ENCODE data around the gene ANGPT4.

The ANGPT4 gene

DNA sequence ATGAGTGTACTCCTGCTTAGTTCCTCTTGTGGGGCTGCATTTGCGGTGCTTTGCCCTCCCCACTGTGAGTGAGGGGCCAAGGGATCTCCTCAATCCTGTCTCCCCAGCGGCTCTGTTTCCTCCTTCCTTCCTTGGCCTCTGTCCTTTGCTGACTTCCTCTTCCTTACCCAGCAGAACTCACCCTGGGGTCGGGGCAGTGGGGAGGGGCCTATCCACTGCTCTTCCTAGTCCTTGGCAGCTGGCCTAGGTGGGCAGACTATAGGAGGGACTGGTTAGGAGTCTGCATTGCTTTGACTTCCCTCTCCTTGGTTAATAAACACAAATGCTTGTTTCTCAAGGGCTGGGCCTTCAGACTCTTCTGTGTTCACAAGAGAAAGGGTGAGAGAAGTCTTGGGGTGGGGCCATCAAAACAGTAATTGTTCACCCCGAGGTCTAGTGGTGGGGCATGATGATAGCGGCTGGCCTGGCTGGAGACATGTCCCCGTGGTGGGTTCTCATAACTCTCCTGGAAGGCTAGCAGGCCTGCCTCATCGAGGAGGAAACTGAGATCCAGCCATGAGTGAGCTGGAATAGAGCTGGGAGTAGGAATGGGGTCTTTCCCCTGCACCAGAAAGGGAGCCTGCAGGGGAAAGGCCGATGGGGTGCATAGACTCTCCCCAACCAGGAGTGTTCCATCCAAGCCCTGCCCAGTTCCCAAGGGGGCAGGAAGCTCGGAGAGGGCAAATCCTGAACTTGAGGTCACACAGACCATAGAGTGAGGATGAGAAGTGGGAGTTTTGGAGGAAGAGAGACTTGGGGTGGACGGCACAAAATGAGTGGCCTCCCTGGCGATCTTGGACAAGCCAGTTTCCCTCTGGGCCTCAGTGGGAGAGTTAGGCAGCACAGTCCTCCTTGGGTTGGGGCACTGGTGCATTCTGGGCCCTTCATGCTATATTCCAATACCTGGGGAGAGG, 69.9 kb downstream of the ANGPT4 start:
- Histone ChIP-seq H3K9ac (ENCODE audit: low read length) (peak overlapping the region; percentile 27; the same call in 1 of the 2 replicates), H3K79me2 (ENCODE audit: insufficient read depth, low read length) (no peaks in the 10 kb centered on the region), H3K36me3 (ENCODE audit: insufficient read depth, low read length) (no peaks in the 10 kb centered on the region), H3K27me3 (ENCODE audit: insufficient read depth, low read length) (no peaks in the 10 kb centered on the region), H2AFZ (ENCODE audit: low read length) (no peak overlapping the region), H3K9me3 (ENCODE audit: low read length) (no peaks in the 10 kb centered on the region), H3F3A (ENCODE audit: insufficient read depth, low read length) (no peaks in the 10 kb centered on the region), H3K27ac (ENCODE audit: low read depth, low read length, poor library complexity, severe bottlenecking) (peak overlapping the region; percentile 66), H3K9me2 (ENCODE audit: low read depth, low read length) (no peaks in the 10 kb centered on the region), H3K4me1 (ENCODE audit: insufficient read depth, low read length, severe bottlenecking) (peaks cover 46% of the 10 kb centered on the region), H4K20me1 (ENCODE audit: insufficient read depth, low read length) (no peaks in the 10 kb centered on the region), H3K4me3 (ENCODE audit: low read depth, low read length, poor library complexity, severe bottlenecking) (peak overlapping the region; percentile 53), H3K4me2 (ENCODE audit: low read length) (peak overlapping the region; percentile 62)
- TF ChIP-seq CTCF (IDR thresholded peaks at IDR 0.05; ENCODE audit: low read length) (no peak), EZH2 (IDR thresholded peaks at IDR 0.05; ENCODE audit: borderline replicate concordance, low read length) (no peak)

GRCh38 chr20:845226-845868, 70.8 kb downstream of the ANGPT4 start:
- Histone ChIP-seq H3K27ac (ENCODE audit: low read depth, low read length, poor library complexity, severe bottlenecking) (peak overlapping the region; percentile 66), H3K27me3 (ENCODE audit: insufficient read depth, low read length) (no peaks in the 10 kb centered on the region), H4K20me1 (ENCODE audit: insufficient read depth, low read length) (no peaks in the 10 kb centered on the region), H3K4me1 (ENCODE audit: insufficient read depth, low read length, severe bottlenecking) (peaks cover 54% of the 10 kb centered on the region), H3K9me2 (ENCODE audit: low read depth, low read length) (no peaks in the 10 kb centered on the region), H3K4me3 (ENCODE audit: low read depth, low read length, poor library complexity, severe bottlenecking) (peak overlapping the region; percentile 53), H3K9ac (ENCODE audit: low read length) (no peak overlapping the region; the same call in 1 of the 2 replicates), H3K9me3 (ENCODE audit: low read length) (no peaks in the 10 kb centered on the region), H3K36me3 (ENCODE audit: insufficient read depth, low read length) (no peaks in the 10 kb centered on the region), H3K4me2 (ENCODE audit: low read length) (peak overlapping the region; percentile 62), H3F3A (ENCODE audit: insufficient read depth, low read length) (no peaks in the 10 kb centered on the region), H2AFZ (ENCODE audit: low read length) (no peak overlapping the region), H3K79me2 (ENCODE audit: insufficient read depth, low read length) (no peaks in the 10 kb centered on the region)
- no peak for TF ChIP-seq EZH2 (IDR thresholded peaks at IDR 0.05; ENCODE audit: borderline replicate concordance, low read length)

DNA sequence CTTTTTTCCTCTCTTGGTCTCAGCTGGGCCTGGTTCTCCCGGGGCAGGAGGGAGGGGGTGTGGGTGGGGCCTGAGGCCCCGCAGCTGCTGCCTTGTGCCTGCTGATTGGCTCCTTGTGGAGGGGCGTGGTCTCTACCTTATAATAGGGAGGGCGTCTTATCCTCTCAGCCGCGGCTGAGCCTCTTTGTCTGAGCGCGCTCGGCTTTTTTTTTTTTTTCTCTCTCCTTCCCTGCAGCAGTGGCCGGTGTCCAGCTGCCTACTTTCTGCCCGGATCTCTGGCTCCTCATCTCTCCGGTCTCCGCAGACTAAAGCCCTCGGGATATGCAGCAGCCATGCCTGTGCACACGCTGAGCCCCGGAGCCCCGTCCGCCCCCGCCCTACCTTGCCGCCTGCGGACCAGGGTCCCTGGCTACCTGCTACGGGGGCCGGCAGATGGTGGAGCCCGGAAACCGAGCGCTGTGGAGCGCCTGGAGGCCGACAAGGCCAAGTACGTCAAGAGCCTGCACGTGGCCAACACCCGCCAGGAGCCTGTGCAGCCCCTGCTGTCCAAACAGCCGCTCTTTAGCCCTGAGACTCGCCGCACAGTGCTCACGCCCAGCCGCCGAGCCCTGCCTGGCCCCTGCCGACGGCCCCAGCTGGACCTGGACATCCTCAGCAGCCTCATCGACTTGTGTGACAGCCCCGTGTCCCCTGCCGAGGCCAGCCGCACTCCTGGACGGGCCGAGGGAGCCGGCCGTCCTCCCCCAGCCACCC, 71.5 kb downstream of the ANGPT4 start:
- Histone ChIP-seq H3K27ac (ENCODE audit: low read depth, low read length, poor library complexity, severe bottlenecking) (no peak overlapping the region), H3K36me3 (ENCODE audit: insufficient read depth, low read length) (no peaks in the 10 kb centered on the region), H3K4me2 (ENCODE audit: low read length) (peak overlapping the region; percentile 62), H3F3A (ENCODE audit: insufficient read depth, low read length) (no peaks in the 10 kb centered on the region), H3K9ac (ENCODE audit: low read length) (no peak overlapping the region; the same call in 1 of the 2 replicates), H3K79me2 (ENCODE audit: insufficient read depth, low read length) (no peaks in the 10 kb centered on the region), H3K4me1 (ENCODE audit: insufficient read depth, low read length, severe bottlenecking) (peaks cover 54% of the 10 kb centered on the region), H3K4me3 (ENCODE audit: low read depth, low read length, poor library complexity, severe bottlenecking) (peak overlapping the region; percentile 53), H3K27me3 (ENCODE audit: insufficient read depth, low read length) (no peaks in the 10 kb centered on the region), H4K20me1 (ENCODE audit: insufficient read depth, low read length) (no peaks in the 10 kb centered on the region), H3K9me3 (ENCODE audit: low read length) (no peaks in the 10 kb centered on the region), H3K9me2 (ENCODE audit: low read depth, low read length) (no peaks in the 10 kb centered on the region), H2AFZ (ENCODE audit: low read length) (no peak overlapping the region)
- TF ChIP-seq EZH2 (IDR thresholded peaks at IDR 0.05; ENCODE audit: borderline replicate concordance, low read length) (no peak), CTCF (IDR thresholded peaks at IDR 0.05; ENCODE audit: low read length) (no peak)

Measured in OCI-LY1 (cell line).